ENCODE measurements around the gene TMEM150B. TPM values are rescaled to one million over a fixed set of nuclear protein-coding genes. Genes with fewer than 3 reads are reported as not detected.

The TMEM150B gene
- total and polyA plus RNA-seq, 9 of the 15 experiments (the other 6 are each of a cell fraction or from before 2014, with no cell fraction given), result 0.47 to 1.3 (median 0.74) TPM; not detected in 2

DNA sequence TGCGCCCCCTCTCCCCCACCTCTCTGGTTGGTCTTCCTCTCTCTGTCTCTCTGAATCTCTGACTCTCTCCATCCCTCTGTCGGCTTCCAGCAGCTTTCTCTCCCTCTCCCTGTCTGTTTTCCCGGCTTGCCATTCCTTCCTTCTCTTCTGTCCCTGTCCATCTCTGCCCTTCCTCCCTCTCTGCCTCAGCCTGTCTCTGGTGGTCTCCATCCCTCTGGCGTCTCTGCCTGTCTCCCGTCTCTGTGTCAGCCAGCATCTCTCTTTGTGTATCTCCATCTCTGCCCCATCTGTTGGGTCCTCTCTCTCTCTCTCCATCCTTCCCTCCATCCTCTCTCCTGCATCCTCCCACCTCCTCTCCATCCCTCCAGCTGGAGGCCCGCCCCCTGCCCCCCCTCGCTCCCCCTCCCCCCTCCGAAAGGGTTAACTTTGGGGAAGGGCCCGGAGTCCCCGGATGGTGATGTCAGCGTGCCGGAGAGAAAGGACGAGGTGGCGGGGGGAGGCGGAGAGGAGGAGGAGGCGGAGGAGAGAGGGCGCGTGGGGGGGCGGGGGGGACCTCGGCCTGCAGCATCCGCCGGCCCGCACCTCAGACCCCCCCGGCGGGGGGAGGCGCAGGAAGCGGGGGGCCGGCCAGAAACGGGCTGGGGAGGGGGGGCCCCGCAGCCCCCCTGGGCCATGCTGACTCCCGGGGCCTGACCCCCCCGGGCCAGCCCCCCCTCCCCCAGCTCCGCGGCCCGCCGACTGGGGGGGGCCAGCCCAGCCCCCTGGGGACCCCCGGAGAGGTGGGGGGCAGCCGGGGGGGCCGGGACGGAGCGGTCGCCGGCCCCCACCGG, 41.4 kb downstream of the TMEM150B start, which contains the start of gene BRSK1 (continued):
- TF ChIP-seq, protein P1, sequence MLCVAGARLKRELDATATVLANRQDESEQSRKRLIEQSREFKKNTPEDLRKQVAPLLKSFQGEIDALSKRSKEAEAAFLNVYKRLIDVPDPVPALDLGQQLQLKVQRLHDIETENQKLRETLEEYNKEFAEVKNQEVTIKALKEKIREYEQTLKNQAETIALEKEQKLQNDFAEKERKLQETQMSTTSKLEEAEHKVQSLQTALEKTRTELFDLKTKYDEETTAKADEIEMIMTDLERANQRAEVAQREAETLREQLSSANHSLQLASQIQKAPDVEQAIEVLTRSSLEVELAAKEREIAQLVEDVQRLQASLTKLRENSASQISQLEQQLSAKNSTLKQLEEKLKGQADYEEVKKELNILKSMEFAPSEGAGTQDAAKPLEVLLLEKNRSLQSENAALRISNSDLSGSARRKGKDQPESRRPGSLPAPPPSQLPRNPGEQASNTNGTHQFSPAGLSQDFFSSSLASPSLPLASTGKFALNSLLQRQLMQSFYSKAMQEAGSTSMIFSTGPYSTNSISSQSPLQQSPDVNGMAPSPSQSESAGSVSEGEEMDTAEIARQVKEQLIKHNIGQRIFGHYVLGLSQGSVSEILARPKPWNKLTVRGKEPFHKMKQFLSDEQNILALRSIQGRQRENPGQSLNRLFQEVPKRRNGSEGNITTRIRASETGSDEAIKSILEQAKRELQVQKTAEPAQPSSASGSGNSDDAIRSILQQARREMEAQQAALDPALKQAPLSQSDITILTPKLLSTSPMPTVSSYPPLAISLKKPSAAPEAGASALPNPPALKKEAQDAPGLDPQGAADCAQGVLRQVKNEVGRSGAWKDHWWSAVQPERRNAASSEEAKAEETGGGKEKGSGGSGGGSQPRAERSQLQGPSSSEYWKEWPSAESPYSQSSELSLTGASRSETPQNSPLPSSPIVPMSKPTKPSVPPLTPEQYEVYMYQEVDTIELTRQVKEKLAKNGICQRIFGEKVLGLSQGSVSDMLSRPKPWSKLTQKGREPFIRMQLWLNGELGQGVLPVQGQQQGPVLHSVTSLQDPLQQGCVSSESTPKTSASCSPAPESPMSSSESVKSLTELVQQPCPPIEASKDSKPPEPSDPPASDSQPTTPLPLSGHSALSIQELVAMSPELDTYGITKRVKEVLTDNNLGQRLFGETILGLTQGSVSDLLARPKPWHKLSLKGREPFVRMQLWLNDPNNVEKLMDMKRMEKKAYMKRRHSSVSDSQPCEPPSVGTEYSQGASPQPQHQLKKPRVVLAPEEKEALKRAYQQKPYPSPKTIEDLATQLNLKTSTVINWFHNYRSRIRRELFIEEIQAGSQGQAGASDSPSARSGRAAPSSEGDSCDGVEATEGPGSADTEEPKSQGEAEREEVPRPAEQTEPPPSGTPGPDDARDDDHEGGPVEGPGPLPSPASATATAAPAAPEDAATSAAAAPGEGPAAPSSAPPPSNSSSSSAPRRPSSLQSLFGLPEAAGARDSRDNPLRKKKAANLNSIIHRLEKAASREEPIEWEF (CRISPR knock-in tag; IDR thresholded peaks at IDR 0.05), result no peak
- TF ChIP-seq, protein P2, sequence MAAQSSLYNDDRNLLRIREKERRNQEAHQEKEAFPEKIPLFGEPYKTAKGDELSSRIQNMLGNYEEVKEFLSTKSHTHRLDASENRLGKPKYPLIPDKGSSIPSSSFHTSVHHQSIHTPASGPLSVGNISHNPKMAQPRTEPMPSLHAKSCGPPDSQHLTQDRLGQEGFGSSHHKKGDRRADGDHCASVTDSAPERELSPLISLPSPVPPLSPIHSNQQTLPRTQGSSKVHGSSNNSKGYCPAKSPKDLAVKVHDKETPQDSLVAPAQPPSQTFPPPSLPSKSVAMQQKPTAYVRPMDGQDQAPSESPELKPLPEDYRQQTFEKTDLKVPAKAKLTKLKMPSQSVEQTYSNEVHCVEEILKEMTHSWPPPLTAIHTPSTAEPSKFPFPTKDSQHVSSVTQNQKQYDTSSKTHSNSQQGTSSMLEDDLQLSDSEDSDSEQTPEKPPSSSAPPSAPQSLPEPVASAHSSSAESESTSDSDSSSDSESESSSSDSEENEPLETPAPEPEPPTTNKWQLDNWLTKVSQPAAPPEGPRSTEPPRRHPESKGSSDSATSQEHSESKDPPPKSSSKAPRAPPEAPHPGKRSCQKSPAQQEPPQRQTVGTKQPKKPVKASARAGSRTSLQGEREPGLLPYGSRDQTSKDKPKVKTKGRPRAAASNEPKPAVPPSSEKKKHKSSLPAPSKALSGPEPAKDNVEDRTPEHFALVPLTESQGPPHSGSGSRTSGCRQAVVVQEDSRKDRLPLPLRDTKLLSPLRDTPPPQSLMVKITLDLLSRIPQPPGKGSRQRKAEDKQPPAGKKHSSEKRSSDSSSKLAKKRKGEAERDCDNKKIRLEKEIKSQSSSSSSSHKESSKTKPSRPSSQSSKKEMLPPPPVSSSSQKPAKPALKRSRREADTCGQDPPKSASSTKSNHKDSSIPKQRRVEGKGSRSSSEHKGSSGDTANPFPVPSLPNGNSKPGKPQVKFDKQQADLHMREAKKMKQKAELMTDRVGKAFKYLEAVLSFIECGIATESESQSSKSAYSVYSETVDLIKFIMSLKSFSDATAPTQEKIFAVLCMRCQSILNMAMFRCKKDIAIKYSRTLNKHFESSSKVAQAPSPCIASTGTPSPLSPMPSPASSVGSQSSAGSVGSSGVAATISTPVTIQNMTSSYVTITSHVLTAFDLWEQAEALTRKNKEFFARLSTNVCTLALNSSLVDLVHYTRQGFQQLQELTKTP (IDR thresholded peaks at IDR 0.05; ENCODE audit: low read depth in 1 of 2, partially characterized antibody in 2 of 2), result peak in 1 of 2 experiments; percentile 39
- TF ChIP-seq JUND (IDR thresholded peaks at IDR 0.05; ENCODE audit: borderline replicate concordance, low read depth, low read length) (peak; percentile 48; the same call in 1 of the 2 replicates), JUND (tag; IDR thresholded peaks at IDR 0.05; ENCODE audit: borderline replicate concordance, low read depth, low read length) (no peak; the same call in 2 of the 3 replicates), MEF2D (tag; conservative IDR thresholded peaks at IDR 0.05; ENCODE audit: low read depth) (no peak), CBFB (CRISPR knock-in tag; IDR thresholded peaks at IDR 0.05) (no peak), EHMT2 (IDR thresholded peaks at IDR 0.05) (no peak), ZNF436 (CRISPR knock-in tag; IDR thresholded peaks at IDR 0.05) (no peak), SNRNP70 (optimal IDR thresholded peaks at IDR 0.05; ENCODE audit: low read depth, low read length) (no peak), TEAD2 (tag; IDR thresholded peaks at IDR 0.05) (no peak), ZBTB7A (IDR thresholded peaks at IDR 0.05; ENCODE audit: borderline replicate concordance, control insufficient read depth, low read depth, low read length) (peak; percentile 43; the same call in 1 of the 2 replicates), MAFG (tag; conservative IDR thresholded peaks at IDR 0.05) (no peak)
- TF ChIP-seq, protein P3, sequence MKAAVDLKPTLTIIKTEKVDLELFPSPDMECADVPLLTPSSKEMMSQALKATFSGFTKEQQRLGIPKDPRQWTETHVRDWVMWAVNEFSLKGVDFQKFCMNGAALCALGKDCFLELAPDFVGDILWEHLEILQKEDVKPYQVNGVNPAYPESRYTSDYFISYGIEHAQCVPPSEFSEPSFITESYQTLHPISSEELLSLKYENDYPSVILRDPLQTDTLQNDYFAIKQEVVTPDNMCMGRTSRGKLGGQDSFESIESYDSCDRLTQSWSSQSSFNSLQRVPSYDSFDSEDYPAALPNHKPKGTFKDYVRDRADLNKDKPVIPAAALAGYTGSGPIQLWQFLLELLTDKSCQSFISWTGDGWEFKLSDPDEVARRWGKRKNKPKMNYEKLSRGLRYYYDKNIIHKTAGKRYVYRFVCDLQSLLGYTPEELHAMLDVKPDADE (conservative IDR thresholded peaks at IDR 0.05; ENCODE audit: control insufficient read depth, low read depth, low read length), result no peak
- TF ChIP-seq, protein P4, sequence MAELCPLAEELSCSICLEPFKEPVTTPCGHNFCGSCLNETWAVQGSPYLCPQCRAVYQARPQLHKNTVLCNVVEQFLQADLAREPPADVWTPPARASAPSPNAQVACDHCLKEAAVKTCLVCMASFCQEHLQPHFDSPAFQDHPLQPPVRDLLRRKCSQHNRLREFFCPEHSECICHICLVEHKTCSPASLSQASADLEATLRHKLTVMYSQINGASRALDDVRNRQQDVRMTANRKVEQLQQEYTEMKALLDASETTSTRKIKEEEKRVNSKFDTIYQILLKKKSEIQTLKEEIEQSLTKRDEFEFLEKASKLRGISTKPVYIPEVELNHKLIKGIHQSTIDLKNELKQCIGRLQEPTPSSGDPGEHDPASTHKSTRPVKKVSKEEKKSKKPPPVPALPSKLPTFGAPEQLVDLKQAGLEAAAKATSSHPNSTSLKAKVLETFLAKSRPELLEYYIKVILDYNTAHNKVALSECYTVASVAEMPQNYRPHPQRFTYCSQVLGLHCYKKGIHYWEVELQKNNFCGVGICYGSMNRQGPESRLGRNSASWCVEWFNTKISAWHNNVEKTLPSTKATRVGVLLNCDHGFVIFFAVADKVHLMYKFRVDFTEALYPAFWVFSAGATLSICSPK (IDR thresholded peaks at IDR 0.05; ENCODE audit: borderline replicate concordance), result 0 out of 2 replicates have a peak, but pooled peaks have one; percentile 72

All from K562 (cell line).